Stomach (tissue), 19 donors: ENCODE results near the gene PRR18. TPM values are rescaled to one million over a fixed set of nuclear protein-coding genes. Genes with fewer than 3 reads are reported as not detected.

Experiments
- DNase-seq, 2 donors: peaks; one replicate each; pipeline versions ENCODE4 v3.0.0 to v3.0.0-alpha.2; 2013 to 2019
- H3K27ac ChIP-seq, 5 donors: fragments of 200-600 bp in 4 of 5; sonication (generic) in 4 of 5; one replicate each; pipeline ENCODE4 v1.5.1; 2013 to 2019; ENCODE audit warnings: mild to moderate bottlenecking in 1 of 5, moderate library complexity in 1 of 5
- H3K27me3 ChIP-seq, 3 donors: fragments of 200-600 bp; sonication (generic); one replicate each; pipeline ENCODE4 v1.5.1; 2017 to 2019; ENCODE audit warnings: mixed run types in 1 of 3
- H3K36me3 ChIP-seq, 4 donors: fragments of 200-600 bp; sonication (generic); 1 replicate in 3 of 4; 2 replicates in 1 of 4; pipeline ENCODE4 v1.5.1; 2016 to 2019
- H3K4me1 ChIP-seq, 4 donors: fragments of 200-600 bp; sonication (generic); one replicate each; pipeline ENCODE4 v1.5.1; 2016 to 2019
- H3K4me3 ChIP-seq, 4 donors: fragments of 200-600 bp; sonication (generic) in 3 of 4; one replicate each; pipeline ENCODE4 v1.5.1; 2016 to 2019; ENCODE audit warnings: mild to moderate bottlenecking in 1 of 4
- H3K9me3 ChIP-seq, 4 donors: fragments of 200-600 bp; sonication (generic); one replicate each; pipeline ENCODE4 v1.5.1; 2016 to 2019
- CTCF ChIP-seq, 7 experiments: fragments of 450-650 bp in 4 of 7; fragments of 200-600 bp in 3 of 7; sonication (generic) in 3 of 7; IDR thresholded peaks; one replicate each; pipeline ENCODE4 v1.5.1; 2016 to 2019; ENCODE audit warnings: antibody characterized with exemption in 7 of 7, control low read depth in 2 of 7, mild to moderate bottlenecking in 1 of 7
- EP300 ChIP-seq: sonication (generic); formaldehyde crosslinking; IDR thresholded peaks from one replicate; pipeline ENCODE4 v1.6.1; 2017; ENCODE audit warnings: antibody characterized with exemption
- POLR2A ChIP-seq, 4 donors: fragments of 450-650 bp; IDR thresholded peaks; one replicate each; pipeline ENCODE4 v1.6.1; 2016; ENCODE audit warnings: antibody characterized with exemption in 4 of 4, control low read depth in 2 of 4, mild to moderate bottlenecking in 1 of 4, moderate library complexity in 1 of 4
- POLR2AphosphoS5 ChIP-seq, 3 donors: sonication (generic); formaldehyde crosslinking; IDR thresholded peaks; one replicate each; pipeline ENCODE4 v1.6.1; 2016; ENCODE audit warnings: antibody characterized with exemption in 3 of 3
- WGBS, 5 donors: extraction: QIAGEN DNeasy Blood & Tissue Kit in 3 of 5; methylation state at CpG; one replicate each; pipeline versions ENCODE4 v1.1.5 to v1.1.7; 2013 to 2018; 5-methylcytosine and 5-hydroxymethylcytosine counted together
- intact Hi-C: fragments of 100-400 bp; cut with DNase I; formaldehyde crosslinking; loops from one replicate; pipeline ENCODE4 v1.15.1; 2023; ENCODE audit warnings: low total_unique reads
- long read RNA-seq, 10 donors: transcript quantifications; one replicate each; lab custom pipeline, GENCODE V29; 2026
- polyA plus RNA-seq, 3 donors: library from polyadenylated mRNA; stranded (reverse); fragments of 200-250 nt; gene quantifications; one replicate each; pipeline ENCODE4 v1.2.3, GENCODE V29; 2013
- total RNA-seq, 5 donors: library from RNA; depleted of rRNA; stranded (reverse); fragments of >200 nt; gene quantifications; one replicate each; pipeline versions ENCODE4 v1.1.0 to v1.2.3, GENCODE V29; 2014 to 2016
- donor health status: healthy with polysubstance abuse.
- donor health status: Bipolar disorder and iron deficiency.
- donor health status: healthy.

Gene PRR18, protein sequence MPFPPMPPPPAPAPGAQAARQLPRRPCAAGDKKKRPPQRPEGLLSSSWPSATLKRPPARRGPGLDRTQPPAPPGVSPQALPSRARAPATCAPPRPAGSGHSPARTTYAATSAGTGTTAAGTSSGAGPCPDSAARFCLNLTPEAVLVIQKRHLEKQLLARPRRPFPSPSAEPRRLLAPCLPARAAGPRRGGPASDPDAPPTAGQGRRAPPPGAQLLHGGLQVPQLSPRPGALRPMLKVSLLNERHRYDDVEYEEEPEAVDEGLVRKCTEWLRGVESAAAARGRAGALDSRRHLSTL
- total RNA-seq: under 1 TPM in 1 of 5 donors, not detected in 4; 0.18 TPM
- polyA plus RNA-seq: not detected
- long read RNA-seq, donor 1: 0 reads
- long read RNA-seq, donor 2: 0 reads
- long read RNA-seq, donor 3, partial matches to known transcripts: 0 of 1 reads
- long read RNA-seq, donor 3, other reads (novel, unspliced or antisense): 0 of 1 reads
- long read RNA-seq, donor 4: 0 reads
- long read RNA-seq, donor 5: 0 reads
- long read RNA-seq, donor 6: 0 reads
- long read RNA-seq, donor 7: 0 reads
- long read RNA-seq, donor 8: 0 reads
- long read RNA-seq, donor 9: 0 reads
- long read RNA-seq, donor 10: 0 reads

DNA sequence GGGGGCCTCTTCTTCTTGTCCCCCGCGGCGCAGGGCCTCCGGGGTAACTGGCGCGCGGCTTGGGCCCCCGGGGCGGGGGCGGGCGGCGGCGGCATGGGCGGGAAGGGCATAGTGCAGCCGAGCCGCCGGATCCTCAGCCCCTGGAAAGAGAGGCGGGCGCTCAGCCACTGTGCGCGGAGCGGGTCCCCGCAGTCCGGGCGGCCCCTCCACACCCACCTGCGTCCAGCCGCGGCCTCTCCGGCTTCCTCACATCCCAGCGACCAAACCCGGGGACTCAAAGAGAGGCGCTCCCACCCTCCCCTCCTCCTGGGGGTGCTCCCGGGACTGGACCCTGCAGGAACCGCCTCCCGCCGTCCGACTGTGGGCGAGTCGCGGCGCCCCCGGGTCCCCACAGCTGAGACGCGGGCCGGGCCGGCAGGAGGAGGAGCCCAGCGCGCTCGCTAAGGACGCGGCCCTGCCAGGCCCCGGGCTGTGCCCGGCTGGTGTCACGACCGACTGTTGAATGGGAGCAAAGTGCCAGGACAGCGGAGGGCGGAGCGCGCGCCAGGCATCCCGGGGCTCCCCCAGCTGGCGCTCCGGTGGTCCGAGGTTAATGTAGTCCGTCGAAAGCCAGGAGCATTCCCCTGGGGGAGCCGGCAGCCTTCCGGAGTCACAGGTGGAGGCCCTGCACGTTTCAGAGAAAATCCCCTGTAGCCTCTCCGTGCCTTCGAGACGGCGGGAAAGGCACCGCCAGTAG lies at the start of gene PRR18:
TSS of gene PRR18 (minus strand) at position 360 of the 736 bp plus-strand sequence. CDS start at position 110, 250 bp downstream.
- Histone ChIP-seq H3K27ac (peak within 1 kb of the TSS in 1 of 5 donors; percentile 11), H3K36me3 (no peaks in the 10 kb centered on the region), H3K4me3 (peak within 1 kb of the TSS; percentile 48 to 71 (median 52)), H3K4me1 (peaks cover 18 to 30% (median 27%) of the 10 kb centered on the region in 4 donors), H3K9me3 (no peaks in the 10 kb centered on the region), H3K27me3 (peaks cover 8 to 67% (median 32%) of the 10 kb centered on the region in 3 donors)
- TF ChIP-seq POLR2A (IDR thresholded peaks at IDR 0.05): no peak
- no peak for TF ChIP-seq POLR2AphosphoS5 (IDR thresholded peaks at IDR 0.05)
- no peak for TF ChIP-seq CTCF (IDR thresholded peaks at IDR 0.05)
- TF ChIP-seq EP300: no peak
- intact Hi-C loops: no loop called here
- peak in 1 of 2 donors; percentile 47 for DNase-seq
- WGBS, 5 donors: 1 to 6% (median 2%) methylated on average over 11 to 74 of the region's 74 CpGs

GRCh38 chr6:166355552-166355951 lies 47.4 kb upstream of the PRR18 start:
- H3K4me3 ChIP-seq: no peak overlapping the region
- H3K27me3 ChIP-seq: no peaks in the 10 kb centered on the region
- H3K9me3 ChIP-seq: no peaks in the 10 kb centered on the region
- no peaks in the 10 kb centered on the region for H3K4me1 ChIP-seq
- no peak for DNase-seq
- no peaks in the 10 kb centered on the region for H3K36me3 ChIP-seq
- WGBS, 5 donors: 69 to 83% (median 72%) methylated on average over 5 of the region's 5 CpGs
- intact Hi-C loops: no loop called here
- H3K27ac ChIP-seq: no peak overlapping the region
- TF ChIP-seq POLR2AphosphoS5 (IDR thresholded peaks at IDR 0.05): no peak

DNA sequence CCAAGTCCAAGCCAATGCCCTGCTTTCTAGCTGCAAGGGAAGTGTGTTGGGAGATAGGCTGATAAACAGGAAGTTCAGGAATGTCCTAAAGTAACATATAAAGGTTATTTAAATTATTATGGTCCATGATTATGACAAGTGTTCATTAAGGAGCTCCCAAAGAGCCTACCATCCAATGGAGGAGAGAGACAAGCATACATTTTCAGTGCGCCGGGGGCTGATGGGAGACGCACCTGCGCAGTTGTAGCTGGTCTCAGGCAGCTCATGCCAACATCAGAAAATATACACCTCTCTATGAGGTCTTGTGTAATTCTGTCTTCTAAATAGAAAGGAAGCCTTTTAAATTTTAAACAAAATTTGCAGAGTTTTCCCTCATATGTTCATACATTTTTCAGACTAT lies 46.8 kb upstream of the PRR18 start:
- no peaks in the 10 kb centered on the region for H3K36me3 ChIP-seq
- no peak for TF ChIP-seq EP300
- TF ChIP-seq CTCF (IDR thresholded peaks at IDR 0.05): no peak
- TF ChIP-seq POLR2AphosphoS5 (IDR thresholded peaks at IDR 0.05): no peak
- TF ChIP-seq POLR2A (IDR thresholded peaks at IDR 0.05): no peak
- H3K27me3 ChIP-seq: no peaks in the 10 kb centered on the region
- H3K4me1 ChIP-seq: no peaks in the 10 kb centered on the region
- intact Hi-C loops: no loop called here
- no peak for DNase-seq
- H3K4me3 ChIP-seq: no peak overlapping the region
- WGBS, 5 donors: 95 to 98% (median 96%) methylated on average over 4 of the region's 4 CpGs
- no peak overlapping the region for H3K27ac ChIP-seq
- H3K9me3 ChIP-seq: peaks cover 0 to 3% (median 0%) of the 10 kb centered on the region in 4 donors

DNA sequence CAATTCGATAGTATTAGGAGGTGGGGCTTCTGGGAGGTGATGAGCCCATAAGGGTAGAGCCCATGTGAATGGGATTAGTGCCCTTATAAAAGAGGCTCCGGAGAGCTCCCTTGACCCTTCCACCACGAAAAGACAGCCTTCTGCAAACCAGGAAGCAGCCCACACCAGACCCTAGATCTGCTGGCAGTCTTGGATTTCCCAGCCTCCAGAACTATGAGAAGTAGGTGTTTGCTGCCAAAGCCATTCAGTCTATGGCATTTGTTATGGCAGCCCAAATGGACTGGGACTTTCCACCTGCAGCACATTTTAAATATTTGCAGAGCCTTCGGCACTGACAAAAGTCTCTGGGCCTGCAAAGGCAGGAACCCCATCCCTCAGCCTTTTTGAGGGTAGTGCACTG lies 46.0 kb upstream of the PRR18 start:
- Histone ChIP-seq H3K36me3 (no peaks in the 10 kb centered on the region), H3K4me1 (no peaks in the 10 kb centered on the region), H3K9me3 (peaks cover 0 to 9% (median 0%) of the 10 kb centered on the region in 4 donors), H3K4me3 (no peak overlapping the region), H3K27ac (no peak overlapping the region), H3K27me3 (no peaks in the 10 kb centered on the region)
- TF ChIP-seq POLR2A (IDR thresholded peaks at IDR 0.05) (no peak), POLR2AphosphoS5 (IDR thresholded peaks at IDR 0.05) (no peak), CTCF (IDR thresholded peaks at IDR 0.05) (no peak), EP300 (no peak)
- 78 to 87% (median 83%) methylated on average over 4 of the region's 4 CpGs for WGBS, 5 donors
- intact Hi-C loops: no loop called here
- no peak for DNase-seq
